Measurements from ENCODE around the gene TNFRSF1B. TPM values are rescaled to one million over a fixed set of nuclear protein-coding genes. Genes with fewer than 3 reads are reported as not detected.
A peak's percentile ranks its signal among the peaks of the same experiment; 100 is the strongest.

The TNFRSF1B gene
- total RNA-seq, 4 donors from 2014 or later: 4.4 to 20.4 (median 9.0) TPM

DNA sequence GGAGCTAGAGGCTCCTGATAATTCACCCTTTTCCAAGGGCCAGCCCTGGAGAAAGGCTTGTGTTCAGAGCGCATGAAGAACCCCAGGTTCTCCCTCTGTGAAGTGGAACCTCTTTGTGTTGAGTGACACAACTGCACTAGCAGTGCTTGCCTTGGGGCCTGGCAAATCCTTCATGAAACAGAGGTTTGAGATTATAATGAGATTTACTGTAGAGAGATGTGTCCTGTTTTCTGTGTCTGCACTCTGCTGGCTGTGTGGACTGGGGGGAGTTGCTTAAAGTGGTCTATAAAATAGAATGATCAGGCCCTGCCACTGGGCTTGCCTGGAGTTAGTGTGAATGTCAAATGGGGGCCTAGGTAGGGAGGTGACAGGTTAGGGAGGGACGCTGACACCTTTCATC lies 11.5 kb upstream of the TNFRSF1B start:
- Histone ChIP-seq H3K4me1 (peaks cover 17 to 39% of the 10 kb centered on the region in 2 donors), H3K36me3 (no peaks in the 10 kb centered on the region), H3K27ac (no peak overlapping the region), H3K9me3 (no peaks in the 10 kb centered on the region), H3K27me3 (no peaks in the 10 kb centered on the region), H3K4me3 (replicated peaks in 1 of 3) (no peak overlapping the region)
- 75 to 98% methylated on average over 2 of the region's 2 CpGs for WGBS, 2 donors
- TF ChIP-seq POLR2A (IDR thresholded peaks at IDR 0.05) (no peak), CTCF (IDR thresholded peaks at IDR 0.05) (no peak)
- intact Hi-C loops (cut with DNase I): no loop called here
- no peak for DNase-seq

DNA sequence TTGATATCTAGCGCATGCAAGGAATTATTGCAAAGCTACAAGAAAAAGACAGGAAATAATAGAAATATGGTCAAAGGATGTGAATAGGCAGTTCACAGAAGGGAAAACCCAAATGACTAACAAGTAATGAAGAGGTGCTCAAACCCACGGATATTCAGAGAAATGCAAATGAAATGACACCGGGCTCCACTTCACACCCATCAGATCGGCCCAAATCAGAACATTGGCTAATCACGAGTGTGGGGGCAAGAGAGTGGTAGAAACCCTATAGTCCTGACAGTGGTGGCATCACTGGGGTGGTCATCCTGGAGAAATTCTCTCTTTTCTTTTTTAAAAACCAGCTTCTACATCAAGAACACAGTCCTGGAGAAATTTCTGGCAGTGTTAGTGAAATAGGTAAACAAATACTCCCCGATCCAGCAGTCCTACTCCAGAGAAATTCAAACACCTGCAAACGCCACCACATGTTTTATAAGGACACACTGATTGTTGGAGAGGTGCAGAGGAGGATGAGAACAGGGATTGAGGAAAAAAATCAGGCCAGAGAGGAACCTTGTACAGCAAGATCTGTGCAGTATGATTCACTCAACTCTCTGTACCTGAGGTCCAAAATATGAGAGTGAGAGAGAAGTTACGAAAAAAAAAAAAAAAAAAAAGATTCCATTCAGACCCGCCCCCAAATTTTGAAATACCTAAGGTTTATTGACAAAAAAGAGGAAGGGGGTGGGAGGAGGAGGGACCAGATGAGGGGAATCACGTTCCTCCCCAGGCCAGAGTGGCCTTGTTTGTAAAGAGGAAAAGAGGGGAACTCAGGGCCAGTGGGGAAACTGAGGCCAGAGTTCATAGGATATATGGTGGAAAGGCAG lies 9.2 kb upstream of the TNFRSF1B start:
- peak overlapping the region in 2 of 3 donors; percentile 38 to 43 for H3K27ac ChIP-seq
- H3K4me1 ChIP-seq: peaks cover 11 to 47% of the 10 kb centered on the region in 2 donors
- DNase-seq: no peak

DNA sequence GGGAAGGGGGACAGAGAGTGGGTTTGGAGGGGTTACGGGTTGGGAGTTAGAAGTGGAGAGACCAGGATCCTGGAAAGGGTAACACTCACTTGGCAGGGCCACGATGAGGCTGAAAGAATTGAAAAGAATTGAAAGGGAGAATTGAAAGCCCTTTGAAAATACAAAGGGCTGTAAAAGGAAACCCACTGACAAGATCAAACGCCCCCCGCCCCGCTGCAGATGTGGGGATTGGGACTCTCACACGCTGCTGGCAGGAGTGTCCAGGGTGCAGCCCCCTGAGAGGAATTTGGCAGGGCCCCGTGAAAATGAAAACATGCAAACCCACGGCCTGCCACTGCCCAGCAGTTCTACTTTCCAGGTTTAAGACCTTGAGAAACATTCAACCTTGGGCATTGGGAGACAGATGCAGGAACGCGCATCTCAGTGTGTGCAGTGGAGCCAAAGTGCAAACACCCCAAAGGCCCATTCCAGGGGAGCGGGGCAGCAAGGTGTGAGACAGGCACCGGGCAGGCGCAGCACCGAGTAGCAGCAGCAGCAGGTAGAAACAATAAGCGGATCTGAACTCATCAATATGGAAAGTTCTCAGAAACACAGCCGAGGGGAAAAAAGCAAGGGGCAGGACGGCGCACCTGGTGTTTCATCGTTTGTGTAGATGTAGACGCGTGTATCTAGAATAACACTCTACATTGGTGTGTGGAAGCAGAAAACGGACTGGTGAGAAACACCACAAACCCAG lies 8.3 kb upstream of the TNFRSF1B start:
- DNase-seq: no peak
- TF ChIP-seq CTCF (IDR thresholded peaks at IDR 0.05) (no peak), POLR2A (IDR thresholded peaks at IDR 0.05) (no peak)
- H3K4me3 ChIP-seq (replicated peaks in 1 of 3): no peak overlapping the region
- 57 to 60% methylated on average over 22 of the region's 22 CpGs for WGBS, 2 donors
- intact Hi-C loops (cut with DNase I): no loop called here
- no peaks in the 10 kb centered on the region for H3K36me3 ChIP-seq
- H3K27ac ChIP-seq: peak overlapping the region in 1 of 3 donors; percentile 38
- no peaks in the 10 kb centered on the region for H3K9me3 ChIP-seq
- no peaks in the 10 kb centered on the region for H3K27me3 ChIP-seq
- H3K4me1 ChIP-seq: peaks cover 11 to 46% of the 10 kb centered on the region in 2 donors

More for the DNA sequence above, 9.2 kb upstream of the TNFRSF1B start:
- Histone ChIP-seq H3K9me3 (no peaks in the 10 kb centered on the region), H3K27me3 (no peaks in the 10 kb centered on the region), H3K36me3 (no peaks in the 10 kb centered on the region), H3K4me3 (replicated peaks in 1 of 3) (no peak overlapping the region)
- intact Hi-C loops (cut with DNase I): no loop called here
- 59 to 70% methylated on average over 10 of the region's 10 CpGs for WGBS, 2 donors
- TF ChIP-seq CTCF (IDR thresholded peaks at IDR 0.05) (no peak), POLR2A (IDR thresholded peaks at IDR 0.05) (no peak)

DNA sequence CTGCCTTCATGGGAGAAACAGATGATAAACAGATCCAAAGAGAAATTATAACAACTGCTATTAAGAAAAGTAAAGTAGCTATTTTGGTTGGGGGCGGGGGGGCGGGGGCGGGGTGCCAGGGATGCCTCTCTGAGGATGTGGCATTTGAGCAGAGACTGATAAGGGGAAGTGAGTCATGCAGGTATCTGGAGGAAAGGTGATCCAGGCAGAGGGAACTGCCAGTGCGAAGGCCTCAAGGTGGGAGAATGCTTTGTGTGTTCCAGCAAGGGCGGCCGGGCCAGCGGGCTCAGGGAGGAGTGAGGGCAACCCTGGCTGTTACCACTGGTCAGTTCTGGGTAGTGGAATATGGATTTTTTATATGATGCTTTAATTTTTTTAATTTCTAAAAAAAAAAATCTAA lies 7.0 kb upstream of the TNFRSF1B start:
- H3K4me3 ChIP-seq (replicated peaks in 1 of 3): no peak overlapping the region
- no peak for DNase-seq
- no peak for TF ChIP-seq CTCF (IDR thresholded peaks at IDR 0.05)
- TF ChIP-seq POLR2A (IDR thresholded peaks at IDR 0.05): no peak
- H3K4me1 ChIP-seq: peaks cover 11 to 45% of the 10 kb centered on the region in 2 donors
- no peaks in the 10 kb centered on the region for H3K36me3 ChIP-seq
- intact Hi-C loops (cut with DNase I): no loop called here
- H3K27me3 ChIP-seq: no peaks in the 10 kb centered on the region
- WGBS, 2 donors: 86 to 92% methylated on average over 7 of the region's 7 CpGs
- no peaks in the 10 kb centered on the region for H3K9me3 ChIP-seq
- H3K27ac ChIP-seq: no peak overlapping the region

DNA sequence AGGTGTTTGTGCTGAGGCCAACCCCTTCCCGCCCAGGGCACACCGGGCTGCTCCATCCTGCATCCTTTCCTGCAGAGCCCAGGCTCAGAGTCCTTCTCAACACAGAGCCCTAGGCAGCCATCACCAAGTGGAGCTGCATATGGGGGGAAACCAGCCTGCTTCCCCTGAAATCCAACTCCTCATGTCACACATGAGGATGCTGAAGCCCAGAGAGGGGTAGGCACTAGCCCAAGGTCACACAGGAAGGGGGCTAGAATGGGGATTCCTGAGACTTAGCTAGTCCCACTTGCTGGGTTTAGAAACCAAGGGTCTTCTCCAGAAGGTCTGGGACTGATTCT lies 5.5 kb upstream of the TNFRSF1B start:
- Histone ChIP-seq H3K9me3 (no peaks in the 10 kb centered on the region), H3K36me3 (no peaks in the 10 kb centered on the region), H3K27me3 (no peaks in the 10 kb centered on the region), H3K4me3 (replicated peaks in 1 of 3) (no peak overlapping the region), H3K27ac (peak overlapping the region in 2 of 3 donors; percentile 5 to 64), H3K4me1 (peaks cover 11 to 45% of the 10 kb centered on the region in 2 donors)
- intact Hi-C loops (cut with DNase I): no loop called here
- TF ChIP-seq POLR2A (IDR thresholded peaks at IDR 0.05) (no peak), CTCF (IDR thresholded peaks at IDR 0.05) (no peak)
- no peak for DNase-seq
- WGBS, 2 donors: 92% methylated on average over 2 of the region's 2 CpGs; no CpG with 5 or more reads in 1 of the 2 donors
